NB4 (cell line): Measurements from ENCODE around the gene TRIOBP.

Experiments used
- DNase-seq: peaks from one replicate; pipeline ENCODE4 v3.0.0; 2010; ENCODE audit warnings: low read depth
- H3K4me3 ChIP-seq: one replicate; pipeline ENCODE4 v1.5.1; 2011; ENCODE audit warnings: mild to moderate bottlenecking, low read depth, low read length, moderate library complexity
- MYC ChIP-seq: IDR thresholded peaks from 2 replicates; pipeline ENCODE4 v1.6.1; 2011; ENCODE audit warnings: low read depth, low read length
- POLR2A ChIP-seq: IDR thresholded peaks from 2 replicates; pipeline ENCODE4 v1.6.1; 2011; ENCODE audit warnings: mild to moderate bottlenecking; ENCODE audit not compliant: insufficient read length; ENCODE audit errors: extremely low read depth
- TF ChIP-seq, protein P1 (sequence below): IDR thresholded peaks from 2 replicates; pipeline ENCODE4 v1.6.1; 2011; ENCODE audit warnings: low read depth, low read length
- TF ChIP-seq, protein P2 (sequence below): IDR thresholded peaks from one replicate; pipeline ENCODE4 v1.5.1; 2012; ENCODE audit warnings: low read depth, low read length

The TRIOBP gene

DNA sequence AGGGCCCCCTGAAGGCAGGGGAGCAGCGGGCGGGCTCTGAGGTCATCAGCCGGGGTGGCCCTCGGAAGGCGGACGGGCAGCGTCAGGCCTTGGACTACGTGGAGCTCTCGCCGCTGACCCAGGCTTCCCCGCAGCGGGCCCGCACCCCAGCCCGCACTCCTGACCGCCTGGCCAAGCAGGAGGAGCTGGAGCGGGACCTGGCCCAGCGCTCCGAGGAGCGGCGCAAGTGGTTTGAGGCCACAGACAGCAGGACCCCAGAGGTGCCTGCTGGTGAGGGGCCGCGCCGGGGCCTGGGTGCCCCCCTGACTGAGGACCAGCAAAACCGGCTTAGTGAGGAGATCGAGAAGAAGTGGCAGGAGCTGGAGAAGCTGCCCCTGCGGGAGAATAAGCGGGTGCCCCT is 60.8 kb downstream of the TRIOBP start:
- TF ChIP-seq MYC (no peak), POLR2A (no peak)
- TF ChIP-seq, protein P1, sequence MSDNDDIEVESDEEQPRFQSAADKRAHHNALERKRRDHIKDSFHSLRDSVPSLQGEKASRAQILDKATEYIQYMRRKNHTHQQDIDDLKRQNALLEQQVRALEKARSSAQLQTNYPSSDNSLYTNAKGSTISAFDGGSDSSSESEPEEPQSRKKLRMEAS, result no peak
- TF ChIP-seq, protein P2, sequence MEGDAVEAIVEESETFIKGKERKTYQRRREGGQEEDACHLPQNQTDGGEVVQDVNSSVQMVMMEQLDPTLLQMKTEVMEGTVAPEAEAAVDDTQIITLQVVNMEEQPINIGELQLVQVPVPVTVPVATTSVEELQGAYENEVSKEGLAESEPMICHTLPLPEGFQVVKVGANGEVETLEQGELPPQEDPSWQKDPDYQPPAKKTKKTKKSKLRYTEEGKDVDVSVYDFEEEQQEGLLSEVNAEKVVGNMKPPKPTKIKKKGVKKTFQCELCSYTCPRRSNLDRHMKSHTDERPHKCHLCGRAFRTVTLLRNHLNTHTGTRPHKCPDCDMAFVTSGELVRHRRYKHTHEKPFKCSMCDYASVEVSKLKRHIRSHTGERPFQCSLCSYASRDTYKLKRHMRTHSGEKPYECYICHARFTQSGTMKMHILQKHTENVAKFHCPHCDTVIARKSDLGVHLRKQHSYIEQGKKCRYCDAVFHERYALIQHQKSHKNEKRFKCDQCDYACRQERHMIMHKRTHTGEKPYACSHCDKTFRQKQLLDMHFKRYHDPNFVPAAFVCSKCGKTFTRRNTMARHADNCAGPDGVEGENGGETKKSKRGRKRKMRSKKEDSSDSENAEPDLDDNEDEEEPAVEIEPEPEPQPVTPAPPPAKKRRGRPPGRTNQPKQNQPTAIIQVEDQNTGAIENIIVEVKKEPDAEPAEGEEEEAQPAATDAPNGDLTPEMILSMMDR, result no peak
- no peak for DNase-seq
- no peak overlapping the region for H3K4me3 ChIP-seq

DNA sequence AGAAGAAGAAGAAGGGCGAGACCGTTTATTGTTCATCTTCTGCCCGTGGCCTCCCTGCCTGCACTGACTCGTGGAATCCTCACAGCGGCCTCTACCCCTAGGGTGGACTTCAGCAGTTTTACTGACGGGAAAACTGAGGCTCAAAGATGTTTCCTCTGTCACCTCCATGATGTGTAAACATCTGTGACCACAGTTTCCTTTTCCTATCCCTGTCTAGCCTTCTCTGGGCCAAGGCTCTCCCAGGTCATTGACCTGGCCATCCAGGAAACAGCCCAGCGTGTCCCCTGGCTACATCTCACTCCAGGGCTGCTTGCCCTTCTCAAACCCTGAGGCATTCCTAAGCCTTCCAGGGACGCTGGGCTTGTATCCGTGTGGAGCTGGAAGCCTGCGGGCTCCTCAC is 61.8 kb downstream of the TRIOBP start:
- no peak for DNase-seq
- TF ChIP-seq, protein P1, result no peak

DNA sequence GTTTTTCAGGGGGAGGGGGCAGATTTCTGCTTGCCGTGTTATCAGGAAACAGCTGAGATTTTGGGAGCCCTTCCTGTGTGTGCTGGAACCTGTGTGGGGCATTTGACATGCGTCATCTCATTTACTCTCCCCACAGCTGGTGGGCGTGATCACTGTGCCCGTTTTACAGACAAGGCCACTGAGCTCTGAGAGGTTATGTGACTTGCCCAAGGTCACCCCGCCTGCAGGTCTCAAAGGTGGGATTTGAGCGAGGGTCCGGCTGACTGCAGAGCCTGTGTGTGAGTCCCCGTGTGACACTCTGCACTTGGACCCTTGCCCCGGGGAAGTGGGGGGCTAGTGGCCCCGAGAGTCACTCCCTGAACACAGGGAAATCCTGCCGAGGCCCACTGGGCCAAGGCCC is 62.4 kb downstream of the TRIOBP start:
- DNase-seq, result no peak
- TF ChIP-seq, protein P1, result no peak
- TF ChIP-seq, protein P2, result no peak
- TF ChIP-seq POLR2A (no peak), MYC (no peak)
- H3K4me3 ChIP-seq, result no peak overlapping the region

More for the DNA sequence above, 61.8 kb downstream of the TRIOBP start:
- no peak overlapping the region for H3K4me3 ChIP-seq

DNA sequence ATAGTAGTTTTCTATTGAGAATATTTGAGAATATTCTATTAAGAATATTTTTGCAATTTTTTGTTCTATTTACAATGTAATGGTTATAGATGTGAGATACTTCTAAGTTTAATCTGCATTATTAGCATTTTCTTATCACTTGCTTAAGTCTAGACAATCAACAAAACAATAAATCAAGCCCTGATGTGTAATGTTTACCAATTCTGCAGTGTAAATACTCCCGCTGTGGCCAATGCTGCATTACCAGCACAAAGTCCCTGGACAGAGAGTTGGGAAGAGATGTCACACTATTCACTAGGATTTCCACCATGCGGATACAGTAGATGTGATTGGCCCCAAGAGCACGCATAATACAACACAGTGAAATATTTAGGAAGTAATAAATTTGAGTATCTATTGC is 63.3 kb downstream of the TRIOBP start:
- H3K4me3 ChIP-seq, result no peak overlapping the region
- TF ChIP-seq, protein P2, result no peak
- TF ChIP-seq, protein P1, result no peak
- TF ChIP-seq MYC (no peak), POLR2A (no peak)
- no peak for DNase-seq

DNA sequence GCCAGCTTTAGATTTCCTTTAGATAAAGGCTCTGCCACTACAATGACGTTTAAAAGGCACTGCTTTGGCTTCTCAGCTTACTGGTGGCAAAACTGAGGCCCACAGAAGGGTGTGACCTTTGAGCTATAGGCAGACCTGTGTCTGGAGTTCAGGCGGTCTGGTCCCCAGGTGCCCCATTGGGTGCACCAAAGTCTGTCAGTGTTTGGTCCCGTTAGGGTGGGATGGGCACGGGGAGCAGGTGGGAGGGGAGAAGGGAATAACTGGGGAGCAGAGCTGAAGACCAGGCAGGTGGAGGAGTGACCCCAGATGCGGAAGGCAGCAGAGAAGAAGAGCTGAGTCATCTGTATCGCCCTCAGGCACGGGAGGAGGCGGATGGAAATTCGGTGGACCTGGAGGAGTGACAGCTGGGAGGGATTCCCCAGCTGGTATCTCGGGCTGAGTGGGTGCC is 65.6 kb downstream of the TRIOBP start:
- no peak for TF ChIP-seq MYC
- TF ChIP-seq, protein P1, result no peak
- TF ChIP-seq POLR2A, result no peak
- TF ChIP-seq, protein P2, result no peak
- DNase-seq, result peak; percentile 28

DNA sequence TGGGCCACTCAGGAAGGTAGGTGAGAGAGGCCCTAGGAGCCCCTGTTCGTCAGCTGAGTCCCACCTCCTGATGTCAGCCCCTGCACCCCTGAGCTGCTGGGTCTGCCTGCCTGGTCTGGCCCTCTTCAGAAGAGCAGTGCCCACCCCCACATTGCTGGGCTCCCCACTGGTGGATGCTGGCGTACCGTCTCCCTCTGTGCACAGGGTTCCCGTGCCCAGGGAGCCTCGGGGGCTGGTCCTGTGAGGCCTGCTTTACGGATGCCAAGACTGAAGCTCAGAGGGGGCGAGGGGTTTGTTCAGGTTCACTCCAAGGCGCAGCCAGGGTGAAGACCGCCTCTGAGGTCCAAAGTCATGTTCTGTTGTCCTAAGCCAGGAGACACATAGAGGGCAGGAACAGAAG is 66.2 kb downstream of the TRIOBP start:
- no peak for DNase-seq
- TF ChIP-seq, protein P2, result no peak
- TF ChIP-seq POLR2A (no peak), MYC (no peak)
- TF ChIP-seq, protein P1, result no peak
- no peak overlapping the region for H3K4me3 ChIP-seq

More for the DNA sequence above, 65.6 kb downstream of the TRIOBP start:
- H3K4me3 ChIP-seq, result no peak overlapping the region
